Measurements from ENCODE around the gene C19orf18.

The C19orf18 gene

DNA sequence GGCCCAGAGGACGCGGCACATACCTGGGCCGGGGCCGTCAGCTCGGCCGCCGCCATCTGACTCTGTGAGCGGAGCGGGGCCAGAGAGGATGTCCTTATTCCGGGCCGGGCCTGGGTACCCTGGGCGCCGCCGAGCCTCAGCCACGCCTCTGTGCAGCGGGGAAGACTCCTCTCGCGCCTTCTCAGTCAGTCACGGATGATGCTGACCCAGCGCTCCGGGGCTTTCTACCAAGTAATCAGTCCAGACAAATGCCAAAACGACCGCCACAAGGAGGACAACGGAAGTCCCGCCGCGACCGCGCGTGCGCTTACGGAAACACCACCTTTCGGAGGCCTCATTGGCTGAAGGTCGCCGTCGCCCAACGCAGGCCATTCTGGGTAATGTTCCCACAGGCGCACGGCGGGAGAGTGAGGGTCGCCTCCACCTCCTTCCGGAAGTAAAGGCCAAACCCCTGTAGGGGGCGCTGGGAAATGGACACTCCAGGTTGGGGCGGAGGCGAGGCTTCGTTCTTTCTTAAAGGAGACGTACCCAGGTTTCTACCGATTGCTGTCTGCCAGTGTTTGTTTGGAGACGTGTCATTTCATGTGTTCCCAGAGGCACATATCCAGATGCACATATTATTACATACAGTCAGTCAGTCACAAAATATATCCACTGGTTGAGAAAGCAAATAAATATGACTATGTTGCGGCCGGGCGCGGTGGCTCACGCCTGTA lies 26.8 kb downstream of the C19orf18 start, which contains the start of gene ZNF256:
Gene ZNF256, minus strand, starts transcription at position 288 of the 716 bp plus-strand sequence. Its CDS starts 232 bp downstream, at position 56.
- peak; percentile 63 to 79 (median 78) for DNase-seq (ENCODE audit: low read depth in 2 of 3, low spot score in 2 of 3)

DNA sequence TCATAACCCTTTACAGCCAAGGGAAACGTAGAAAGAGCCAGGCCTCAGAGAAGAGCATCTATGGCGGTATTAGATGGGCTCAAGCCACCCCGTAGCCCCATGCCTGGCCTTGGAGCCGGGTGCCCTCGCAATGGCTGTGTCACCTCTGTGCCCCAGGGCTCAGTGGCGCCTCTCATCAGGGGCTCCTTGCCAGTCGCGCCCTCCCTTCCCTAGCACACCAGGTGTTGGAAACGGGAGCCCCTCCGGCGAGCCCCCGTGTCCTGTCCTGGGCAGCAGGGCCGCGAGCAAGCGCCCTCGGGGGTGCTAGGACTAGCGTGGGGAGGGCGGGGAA lies 27.3 kb downstream of the C19orf18 start:
- no peak for DNase-seq (ENCODE audit: low read depth in 2 of 3, low spot score in 2 of 3)

DNA sequence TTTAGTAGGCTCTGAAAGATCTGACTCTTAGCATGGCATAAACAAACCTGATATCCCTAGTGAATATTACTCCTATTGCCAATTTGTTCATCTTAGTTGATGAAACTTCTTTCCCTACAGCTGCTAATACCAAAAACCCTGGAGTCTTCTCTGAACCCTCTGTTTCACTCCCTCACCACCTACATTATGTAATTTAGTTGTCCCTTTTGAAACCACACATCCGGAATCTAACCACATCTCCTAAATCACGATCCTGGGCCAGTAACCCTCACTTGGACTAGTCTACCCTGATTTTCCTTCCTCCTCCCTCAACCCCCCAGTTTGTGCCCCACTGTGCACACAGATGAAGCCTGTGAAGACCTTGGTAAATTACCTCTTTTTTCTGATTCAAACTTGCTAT lies 28.0 kb downstream of the C19orf18 start:
- DNase-seq (ENCODE audit: low read depth in 2 of 3, low spot score in 2 of 3), result no peak

DNA sequence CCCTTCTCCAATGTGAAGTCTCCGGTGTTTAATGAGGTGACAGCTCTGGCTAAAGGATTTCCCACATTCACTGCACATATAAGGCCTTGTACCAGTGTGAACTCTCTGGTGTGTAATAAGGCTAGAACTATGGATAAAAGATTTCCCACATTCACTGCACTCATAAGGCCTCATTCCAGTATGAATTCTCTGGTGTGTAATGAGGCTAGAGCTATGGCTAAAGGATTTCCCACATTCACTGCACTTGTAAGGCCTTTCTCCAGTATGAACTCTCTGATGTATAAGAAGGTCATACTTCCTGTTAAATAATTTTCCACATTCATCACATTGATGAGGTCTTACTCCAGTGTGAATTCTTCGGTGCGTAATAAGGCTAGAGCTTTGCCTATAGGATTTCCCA lies 32.7 kb downstream of the C19orf18 start:
- no peak for DNase-seq (ENCODE audit: low read depth in 2 of 3, low spot score in 2 of 3)

DNA sequence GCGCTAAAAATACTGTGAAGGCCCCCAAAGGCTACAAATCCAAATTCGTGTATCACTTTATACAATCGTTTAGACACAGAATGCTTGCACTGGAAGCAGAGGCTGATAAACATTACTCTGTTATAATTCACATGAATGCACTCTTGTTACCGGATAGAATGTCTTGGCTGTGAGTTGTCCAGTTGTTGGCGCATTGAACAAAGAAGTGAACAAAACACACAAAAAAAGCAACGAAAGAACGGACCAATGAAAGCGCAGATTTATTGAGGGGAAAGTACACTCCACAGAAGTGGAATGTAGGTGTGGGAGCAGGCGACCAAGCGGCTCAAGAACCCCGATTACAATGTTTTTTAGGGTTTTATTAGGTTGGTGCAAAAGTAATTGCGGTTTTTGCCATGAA lies 38.6 kb downstream of the C19orf18 start:
- DNase-seq (ENCODE audit: low read depth in 2 of 3, low spot score in 2 of 3), result no peak

DNA sequence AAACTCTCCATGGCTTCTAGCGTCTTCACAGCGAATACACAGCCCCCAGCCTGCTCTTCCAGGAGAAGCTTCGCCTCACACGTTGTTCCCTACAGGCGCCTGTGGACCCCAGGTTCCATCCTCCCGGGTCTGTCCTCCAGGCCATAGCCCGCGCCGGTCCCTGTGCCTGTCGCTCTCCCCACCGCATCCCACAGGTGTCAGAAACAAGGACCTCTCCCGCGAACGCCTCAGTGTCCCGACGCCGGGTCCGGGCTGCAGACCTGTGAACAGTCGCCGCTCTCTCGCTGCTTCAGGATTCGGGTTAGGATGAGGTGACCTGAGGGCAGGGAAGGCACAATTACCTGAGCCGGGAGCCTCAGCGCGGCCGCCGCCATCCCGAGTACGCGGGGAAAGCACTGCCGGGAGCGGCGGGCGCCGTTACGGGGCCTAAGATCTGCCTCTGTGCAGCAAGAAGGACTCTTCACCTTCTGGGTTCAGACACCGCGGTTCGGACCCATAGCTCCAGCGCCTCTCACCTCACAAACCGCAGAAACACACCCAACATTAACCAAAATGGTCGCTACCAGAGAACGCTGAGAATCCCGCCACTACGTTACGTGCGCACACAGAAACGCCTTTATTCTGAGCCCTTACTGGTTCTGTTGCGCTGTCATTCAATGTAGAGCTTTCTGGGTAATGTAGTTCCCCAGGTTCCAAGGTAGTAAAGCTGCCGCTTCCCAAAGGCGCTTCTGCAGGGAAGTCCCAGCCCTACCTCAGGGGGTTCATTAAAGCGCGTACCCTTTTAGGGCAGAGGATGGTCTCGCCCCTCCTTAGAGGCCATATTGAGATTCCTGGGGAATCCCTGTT lies 39.3 kb downstream of the C19orf18 start, which contains the start of gene ZNF418:
Gene ZNF418, minus strand, starts transcription at position 583 of the 846 bp plus-strand sequence. CDS start 1,580 bp downstream, outside the sequence.
- peak in 1 of 3 experiments; percentile 3 for DNase-seq (ENCODE audit: low read depth in 2 of 3, low spot score in 2 of 3)

DNA sequence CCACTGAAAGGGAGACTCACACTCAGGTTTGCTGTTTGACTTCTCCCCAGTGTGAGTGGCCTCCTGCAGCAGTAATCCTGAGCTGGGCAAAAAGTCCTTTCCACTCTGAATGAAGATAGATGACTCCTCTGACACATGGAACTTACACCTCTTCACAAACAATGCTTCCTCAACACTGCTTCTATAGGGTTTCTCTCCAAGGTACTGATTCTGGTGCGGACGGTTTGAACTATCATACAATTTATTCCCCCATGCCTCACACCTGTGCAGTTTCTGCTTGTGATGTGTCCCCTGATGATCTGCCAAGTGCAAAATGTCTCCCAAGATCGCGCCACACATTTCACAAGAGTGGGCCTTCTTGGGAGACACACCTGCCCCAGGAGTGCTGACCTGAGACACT lies 46.7 kb downstream of the C19orf18 start:
- no peak for DNase-seq (ENCODE audit: low read depth in 2 of 3, low spot score in 2 of 3)

DNA sequence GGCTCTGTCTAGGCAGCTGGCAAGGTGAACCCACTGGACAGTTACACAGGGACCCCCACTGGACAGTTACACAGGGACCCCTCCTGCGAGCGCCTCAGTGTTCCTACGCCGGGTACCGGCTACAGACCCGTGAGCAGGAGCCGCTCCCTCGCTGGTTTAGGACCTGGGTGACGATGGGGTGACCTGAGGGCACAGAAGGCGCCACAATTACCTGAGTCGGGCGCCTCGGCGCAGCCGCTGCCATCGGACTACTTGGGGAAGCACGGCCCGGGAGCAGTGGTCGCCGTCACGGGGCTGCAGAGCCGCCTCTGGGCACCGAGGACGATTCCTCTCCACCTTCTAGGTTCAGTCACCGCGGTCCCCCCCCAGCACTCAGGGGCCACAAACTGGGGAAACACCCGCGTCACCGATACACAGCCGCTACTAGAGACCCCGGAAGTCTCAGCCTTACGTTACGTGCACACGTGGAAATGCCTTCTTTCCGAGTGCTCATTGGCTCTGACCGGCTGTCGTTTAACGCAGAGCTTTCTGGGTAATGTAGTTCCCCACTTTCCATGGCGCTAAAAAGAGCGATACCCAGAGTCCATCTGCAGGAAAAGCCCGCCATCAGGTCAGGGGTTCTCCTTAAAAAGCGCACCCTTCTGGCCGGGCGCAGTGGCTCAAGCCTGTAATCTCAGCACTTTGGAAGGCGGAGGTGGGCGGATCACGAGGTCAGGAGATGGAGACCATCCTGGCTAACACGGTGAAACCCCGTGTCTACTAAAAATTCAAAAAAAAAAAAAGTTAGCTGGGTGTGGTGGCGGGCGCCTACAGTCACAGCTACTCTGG lies 58.0 kb downstream of the C19orf18 start, which contains the start of gene ZNF417:
Gene ZNF417, minus strand, starts transcription at position 425 of the 828 bp plus-strand sequence. Its CDS starts 181 bp downstream, at position 244.
- DNase-seq (ENCODE audit: low read depth in 2 of 3, low spot score in 2 of 3), result peak; percentile 43 to 68 (median 65)

DNA sequence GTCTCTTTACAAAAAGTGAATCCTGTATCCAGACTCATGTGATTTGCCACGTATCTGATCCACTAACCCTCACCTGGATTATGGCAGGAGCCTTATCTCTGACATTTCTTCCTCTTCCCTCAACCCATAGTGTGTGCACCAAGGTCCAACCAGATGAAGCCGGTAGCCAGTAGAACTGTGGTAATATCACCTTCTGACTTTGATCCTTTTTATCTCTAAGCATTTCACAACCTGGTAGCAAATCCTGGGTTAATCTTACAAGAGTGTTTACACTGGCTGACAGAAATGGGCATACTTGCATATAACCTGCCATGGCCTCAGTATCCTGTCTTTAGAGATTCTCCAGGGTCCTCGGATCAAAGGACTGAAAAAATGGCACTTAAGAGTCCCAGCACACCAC lies 59.8 kb downstream of the C19orf18 start:
- DNase-seq (ENCODE audit: low read depth in 2 of 3, low spot score in 2 of 3), result no peak
